Esophagus squamous epithelium (tissue), 4 donors: ENCODE results near the gene TCTN2.

Source experiments
- POLR2A ChIP-seq, 4 donors: fragments of 450-650 bp; IDR thresholded peaks; one replicate each; pipeline ENCODE4 v1.6.1; 2017; ENCODE audit warnings: antibody characterized with exemption in 4 of 4, mild to moderate bottlenecking in 4 of 4, moderate library complexity in 3 of 4
- TF ChIP-seq, protein P1 (sequence below), 6 experiments: fragments of 450-650 bp in 4 of 6; fragments of 200-600 bp in 2 of 6; sonication (generic) in 2 of 6; IDR thresholded peaks; one replicate each; pipeline ENCODE4 v1.5.1; 2016 to 2019; ENCODE audit warnings: antibody characterized with exemption in 6 of 6, mild to moderate bottlenecking in 4 of 6, moderate library complexity in 4 of 6

GRCh38 chr12:123634142-123634561, 36.8 kb upstream of the TCTN2 start:
- TF ChIP-seq, protein P1, sequence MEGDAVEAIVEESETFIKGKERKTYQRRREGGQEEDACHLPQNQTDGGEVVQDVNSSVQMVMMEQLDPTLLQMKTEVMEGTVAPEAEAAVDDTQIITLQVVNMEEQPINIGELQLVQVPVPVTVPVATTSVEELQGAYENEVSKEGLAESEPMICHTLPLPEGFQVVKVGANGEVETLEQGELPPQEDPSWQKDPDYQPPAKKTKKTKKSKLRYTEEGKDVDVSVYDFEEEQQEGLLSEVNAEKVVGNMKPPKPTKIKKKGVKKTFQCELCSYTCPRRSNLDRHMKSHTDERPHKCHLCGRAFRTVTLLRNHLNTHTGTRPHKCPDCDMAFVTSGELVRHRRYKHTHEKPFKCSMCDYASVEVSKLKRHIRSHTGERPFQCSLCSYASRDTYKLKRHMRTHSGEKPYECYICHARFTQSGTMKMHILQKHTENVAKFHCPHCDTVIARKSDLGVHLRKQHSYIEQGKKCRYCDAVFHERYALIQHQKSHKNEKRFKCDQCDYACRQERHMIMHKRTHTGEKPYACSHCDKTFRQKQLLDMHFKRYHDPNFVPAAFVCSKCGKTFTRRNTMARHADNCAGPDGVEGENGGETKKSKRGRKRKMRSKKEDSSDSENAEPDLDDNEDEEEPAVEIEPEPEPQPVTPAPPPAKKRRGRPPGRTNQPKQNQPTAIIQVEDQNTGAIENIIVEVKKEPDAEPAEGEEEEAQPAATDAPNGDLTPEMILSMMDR (IDR thresholded peaks at IDR 0.05): no peak
- TF ChIP-seq POLR2A (IDR thresholded peaks at IDR 0.05): no peak
